Measurements from ENCODE around the gene RASL11A. TPM values are rescaled to one million over a fixed set of nuclear protein-coding genes. Genes with fewer than 3 reads are reported as not detected.

RASL11A gene
- total and polyA plus RNA-seq, 2 of the 8 experiments (the other 6 are each of a cell fraction or from before 2014, with no cell fraction given): 2.9 to 6.8 TPM

DNA sequence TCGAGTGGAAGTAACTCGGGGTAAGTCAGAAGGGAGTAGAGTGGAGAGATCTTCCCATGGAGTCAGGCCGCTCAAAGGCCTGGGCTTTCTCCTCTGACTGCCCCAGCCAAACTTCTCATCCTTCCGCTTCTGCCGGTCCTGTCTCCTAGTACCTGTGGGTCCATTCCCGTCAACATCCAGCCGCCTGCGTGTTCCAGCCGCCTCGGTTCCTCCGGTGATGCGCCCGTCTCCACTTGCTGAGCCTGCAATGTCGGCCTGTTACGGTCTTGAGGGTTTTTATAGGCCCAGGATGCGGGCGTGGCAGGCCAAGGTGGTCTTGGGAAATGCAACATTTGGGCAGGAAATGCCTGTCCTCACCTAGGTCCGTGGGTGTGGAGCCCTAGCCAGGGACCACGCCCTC lies 38.3 kb downstream of the RASL11A start:
- FAIRE-seq (no peak), DNase-seq (ENCODE audit: low read depth in 1 of 2, low spot score in 2 of 2) (no peak)
- H3K56ac ChIP-seq (replicated peaks; ENCODE audit: insufficient read length, low read depth, low read length): no peak overlapping the region
- no peak overlapping the region for H2BK5ac ChIP-seq (ENCODE audit: low read depth, low read length)
- H3K9me3 ChIP-seq (ENCODE audit: insufficient read depth in 2 of 2, low read depth in 1 of 2, low read length in 1 of 2): no peaks in the 10 kb centered on the region
- no peak overlapping the region for H2BK20ac ChIP-seq (ENCODE audit: low read length)
- no peak overlapping the region for H3K14ac ChIP-seq (ENCODE audit: insufficient read length)
- H2BK15ac ChIP-seq (ENCODE audit: low read length): no peak overlapping the region
- H3K9ac ChIP-seq (replicated peaks in 1 of 4; ENCODE audit: extremely low read depth in 1 of 4, low read depth in 3 of 4, low read length in 3 of 4): no peak overlapping the region
- H3K27me3 ChIP-seq (replicated peaks in 1 of 4; ENCODE audit: control insufficient read depth in 3 of 4, extremely low read depth in 1 of 4, insufficient read depth in 3 of 4, low read length in 3 of 4): no peaks in the 10 kb centered on the region
- no peak overlapping the region for H4K5ac ChIP-seq (ENCODE audit: insufficient read length, low read depth, low read length)
- no peak overlapping the region for H3K18ac ChIP-seq (ENCODE audit: extremely low read depth, low read length)
- H3K23ac ChIP-seq (ENCODE audit: insufficient read length): no peak overlapping the region
- H3K27ac ChIP-seq (ENCODE audit: low read depth, low read length): no peak overlapping the region
- H2BK120ac ChIP-seq (replicated peaks; ENCODE audit: low read depth, low read length): no peak overlapping the region
- CTCF ChIA-PET (ENCODE audit: partially characterized antibody): interaction anchor here (1.2 kb wide), 1 partner anchor 29 kb away, joined by 3 read pairs; no protein-coding TSS in a partner anchor
- no peak for TF ChIP-seq CEBPB (IDR thresholded peaks at IDR 0.05; ENCODE audit: low read depth, low read length)
- no peak for TF ChIP-seq RXRA (IDR thresholded peaks at IDR 0.05; ENCODE audit: insufficient read depth, low read depth, low read length)
- TF ChIP-seq NRF1 (IDR thresholded peaks at IDR 0.05; ENCODE audit: low read depth, low read length): no peak
- TF ChIP-seq, protein P1, sequence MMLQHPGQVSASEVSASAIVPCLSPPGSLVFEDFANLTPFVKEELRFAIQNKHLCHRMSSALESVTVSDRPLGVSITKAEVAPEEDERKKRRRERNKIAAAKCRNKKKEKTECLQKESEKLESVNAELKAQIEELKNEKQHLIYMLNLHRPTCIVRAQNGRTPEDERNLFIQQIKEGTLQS (IDR thresholded peaks at IDR 0.05; ENCODE audit: insufficient read depth, low read depth, low read length): no peak
- TF ChIP-seq BACH1 (IDR thresholded peaks at IDR 0.05; ENCODE audit: low read length): no peak
- no peak for TF ChIP-seq TBP (IDR thresholded peaks at IDR 0.05; ENCODE audit: low read depth, low read length)
- TF ChIP-seq RNF2 (IDR thresholded peaks at IDR 0.05; ENCODE audit: borderline replicate concordance, low read depth, low read length, missing control alignments, poor library complexity, severe bottlenecking): no peak
- TF ChIP-seq CHD1 (IDR thresholded peaks at IDR 0.05; ENCODE audit: low read depth, low read length): no peak
- TF ChIP-seq RFX5 (IDR thresholded peaks at IDR 0.05; ENCODE audit: borderline replicate concordance, low read depth, low read length): no peak
- TF ChIP-seq EP300 (IDR thresholded peaks at IDR 0.05; ENCODE audit: borderline replicate concordance in 1 of 2, low read depth in 2 of 2, low read length in 2 of 2): no peak
- TF ChIP-seq POLR2AphosphoS5 (IDR thresholded peaks at IDR 0.05; ENCODE audit: low read depth, low read length): no peak
- H3K79me2 ChIP-seq (ENCODE audit: control insufficient read depth in 1 of 2, insufficient read depth in 2 of 2, low read length in 2 of 2): no peaks in the 10 kb centered on the region
- H3K4me3 ChIP-seq (ENCODE audit: extremely low read depth in 1 of 4, insufficient read depth in 2 of 4, low read depth in 3 of 4, low read length in 4 of 4): no peak overlapping the region
- H2AK5ac ChIP-seq (ENCODE audit: low read depth, low read length): no peak overlapping the region
- no peaks in the 10 kb centered on the region for H3K36me3 ChIP-seq (ENCODE audit: control insufficient read depth in 2 of 4, insufficient read depth in 4 of 4, low read length in 3 of 4)
- peak overlapping the region; percentile 32; the same call in 1 of the 2 replicates for H2AFZ ChIP-seq (ENCODE audit: low read length)
- no peak overlapping the region for H4K8ac ChIP-seq (ENCODE audit: extremely low read depth, insufficient read depth, low read length)
- POLR2A ChIA-PET (ENCODE audit: partially characterized antibody): no interaction called here
- H4K20me1 ChIP-seq (replicated peaks in 1 of 2; ENCODE audit: control insufficient read depth in 1 of 2, insufficient read depth in 2 of 2, low read length in 2 of 2): no peaks in the 10 kb centered on the region
- 94% methylated on average over 19 of the region's 19 CpGs; no CpG with 5 or more reads in 1 of the 2 experiments for WGBS, 2 experiments (ENCODE audit: extremely low coverage in 1 of 2, insufficient coverage in 1 of 2, insufficient read length in 1 of 2, insufficient replicate concordance in 2 of 2, low coverage in 1 of 2, low lambda C conversion rate in 2 of 2, missing lambda C conversion rate in 1 of 2)
- H3K4me1 ChIP-seq (replicated peaks in 1 of 4; ENCODE audit: control insufficient read depth in 3 of 4, insufficient read depth in 4 of 4, low read length in 3 of 4): peaks cover 0 to 7% (median 0%) of the 10 kb centered on the region in 4 experiments; a peak in 3 of 7 replicates
- no peaks in the 10 kb centered on the region for H3K79me1 ChIP-seq (ENCODE audit: low read depth, low read length)
- no peak overlapping the region for H2BK12ac ChIP-seq (ENCODE audit: low read depth, low read length)
- no peak overlapping the region for H4K91ac ChIP-seq (replicated peaks; ENCODE audit: insufficient read length, low read length)
- no peaks in the 10 kb centered on the region for H3K23me2 ChIP-seq (ENCODE audit: low read depth, low read length)
- H3K4me2 ChIP-seq (ENCODE audit: insufficient read depth in 1 of 2, low read depth in 2 of 2, low read length in 2 of 2): no peak overlapping the region
- H3K4ac ChIP-seq (replicated peaks; ENCODE audit: insufficient read length, low read depth, low read length): no peak overlapping the region

All from H1 (cell line).